T-cell (primary cell): ENCODE results near the gene SLC38A10. TPM values are rescaled to one million over a fixed set of nuclear protein-coding genes. Genes with fewer than 3 reads are reported as not detected.

ENCODE experiments used
- ATAC-seq, 4 experiments: fragments of 200-7000 bp in 3 of 4; fragments of 150-1000 bp in 1 of 4; cut with Tn5 transposase; replicated peaks in 1 of 4; 1 replicate in 3 of 4; 2 replicates in 1 of 4; pipeline ENCODE4 v1.10.0; 2021; ENCODE audit warnings: moderate library complexity in 3 of 4, mild to moderate bottlenecking in 2 of 4, moderate number of reproducible peaks in 1 of 4
- CTCF ChIA-PET, 2 donors: fragments of 300-600 bp; sonication (Branson Sonifier 250); formaldehyde crosslinking; loops; one replicate each; lab custom pipeline; 2022; ENCODE audit warnings: antibody characterized with exemption in 2 of 2; lab: Charles Lee
- POLR2A ChIA-PET, 2 donors: fragments of 300-600 bp; sonication (Branson Sonifier 250); formaldehyde crosslinking; loops; one replicate each; lab custom pipeline; 2022; ENCODE audit warnings: antibody characterized with exemption in 2 of 2; lab: Charles Lee
- DNase-seq, 35 experiments: peaks; one replicate each; pipeline versions ENCODE4 v3.0.0 to v3.0.0-alpha.2; 2013 to 2023
- H3K27ac ChIP-seq: one replicate; pipeline ENCODE4 v1.5.1; 2013; ENCODE audit warnings: low read length
- H3K27me3 ChIP-seq, 2 experiments: replicated peaks in 1 of 2; 1 replicate in 1 of 2; 2 replicates in 1 of 2; pipeline versions ENCODE4 v1.6.1 to v1.7.0; 2013; ENCODE audit warnings: low read length in 1 of 2, mixed read lengths in 1 of 2; ENCODE audit not compliant: control insufficient read depth in 2 of 2, insufficient read depth in 2 of 2; ENCODE audit errors: extremely low read depth in 1 of 2
- H3K36me3 ChIP-seq, 2 donors: 1 replicate in 1 of 2; 2 replicates in 1 of 2; pipeline versions ENCODE4 v1.6.1 to v1.7.0; 2013; ENCODE audit warnings: low read length in 1 of 2; ENCODE audit not compliant: control insufficient read depth in 2 of 2, insufficient read depth in 1 of 2; ENCODE audit errors: extremely low read depth in 1 of 2
- H3K4me1 ChIP-seq, 2 experiments: 1 replicate in 1 of 2; 2 replicates in 1 of 2; pipeline versions ENCODE4 v1.6.1 to v1.7.0; 2013; ENCODE audit warnings: low read length in 2 of 2, mixed read lengths in 1 of 2; ENCODE audit not compliant: insufficient read depth in 2 of 2, control insufficient read depth in 1 of 2; ENCODE audit errors: extremely low read depth in 1 of 2
- H3K4me3 ChIP-seq, 2 donors: 1 replicate in 1 of 2; 2 replicates in 1 of 2; pipeline versions ENCODE4 v1.5.1 to v1.7.0; 2013; ENCODE audit warnings: mild to moderate bottlenecking in 2 of 2, low read length in 1 of 2, moderate library complexity in 1 of 2; ENCODE audit not compliant: control insufficient read depth in 1 of 2; ENCODE audit errors: extremely low read depth in 1 of 2
- H3K9me3 ChIP-seq: 2 replicates; pipeline ENCODE4 v1.7.0; 2013
- H3K27ac Mint-ChIP-seq, 2 donors: one replicate each; pipeline ENCODE4 v1.8.0; 2020 to 2021; ENCODE audit warnings: mild to moderate bottlenecking in 2 of 2, mixed read lengths in 2 of 2
- H3K27me3 Mint-ChIP-seq, 2 donors: one replicate each; pipeline ENCODE4 v1.8.0; 2021 to 2022; ENCODE audit warnings: mixed read lengths in 2 of 2
- H3K36me3 Mint-ChIP-seq: one replicate; pipeline ENCODE4 v1.8.0; 2021; ENCODE audit warnings: mixed read lengths
- H3K4me1 Mint-ChIP-seq, 3 donors: one replicate each; pipeline ENCODE4 v1.8.0; 2020 to 2022; ENCODE audit warnings: mixed read lengths in 3 of 3, mild to moderate bottlenecking in 1 of 3
- H3K4me3 Mint-ChIP-seq, 3 donors: one replicate each; pipeline ENCODE4 v1.8.0; 2020 to 2022; ENCODE audit warnings: mild to moderate bottlenecking in 3 of 3, mixed read lengths in 3 of 3, moderate library complexity in 3 of 3
- H3K9me3 Mint-ChIP-seq, 3 donors: one replicate each; pipeline ENCODE4 v1.8.0; 2020 to 2022; ENCODE audit warnings: mixed read lengths in 3 of 3
- WGBS: methylation state at CpG from one replicate; pipeline ENCODE4 v1.1.5; 2013; ENCODE audit warnings: missing lambda C conversion rate; ENCODE audit not compliant: insufficient coverage; 5-methylcytosine and 5-hydroxymethylcytosine counted together
- total RNA-seq, 35 experiments: library from RNA in 6 of 35; stranded (reverse) in 6 of 35; fragments of 120-200 nt in 1 of 35; gene quantifications; one replicate each; pipeline versions ENCODE4 v1.2.1 to v1.2.4 and lab custom pipeline; 2013 to 2026

The SLC38A10 gene
- total RNA-seq, 5 donors from 2014 or later (not counting 1 experiment from before 2014, with no cell fraction given) = 52.8 to 95.2 (median 82.3) TPM

GRCh38 chr17:81260641-81261040, 34.5 kb downstream of the SLC38A10 start:
- H3K27ac Mint-ChIP-seq = no peak overlapping the region
- peaks cover 37 to 80% of the 10 kb centered on the region in 2 donors for H3K36me3 ChIP-seq
- H3K27ac ChIP-seq = no peak overlapping the region
- H3K4me3 Mint-ChIP-seq = no peak overlapping the region
- H3K9me3 Mint-ChIP-seq = no peaks in the 10 kb centered on the region
- H3K4me1 Mint-ChIP-seq = peaks cover 0 to under 1% (median 0%) of the 10 kb centered on the region in 3 donors
- CTCF ChIA-PET = no interaction called here
- H3K36me3 Mint-ChIP-seq = peaks cover 18% of the 10 kb centered on the region
- ATAC-seq (no peak), DNase-seq (no peak)
- H3K4me3 ChIP-seq = no peak overlapping the region
- POLR2A ChIA-PET = no interaction called here
- H3K27me3 ChIP-seq = no peaks in the 10 kb centered on the region
- H3K27me3 Mint-ChIP-seq = no peaks in the 10 kb centered on the region
- H3K4me1 ChIP-seq = no peaks in the 10 kb centered on the region
- no peaks in the 10 kb centered on the region for H3K9me3 ChIP-seq
- 96% methylated on average over 19 of the region's 19 CpGs for WGBS

DNA sequence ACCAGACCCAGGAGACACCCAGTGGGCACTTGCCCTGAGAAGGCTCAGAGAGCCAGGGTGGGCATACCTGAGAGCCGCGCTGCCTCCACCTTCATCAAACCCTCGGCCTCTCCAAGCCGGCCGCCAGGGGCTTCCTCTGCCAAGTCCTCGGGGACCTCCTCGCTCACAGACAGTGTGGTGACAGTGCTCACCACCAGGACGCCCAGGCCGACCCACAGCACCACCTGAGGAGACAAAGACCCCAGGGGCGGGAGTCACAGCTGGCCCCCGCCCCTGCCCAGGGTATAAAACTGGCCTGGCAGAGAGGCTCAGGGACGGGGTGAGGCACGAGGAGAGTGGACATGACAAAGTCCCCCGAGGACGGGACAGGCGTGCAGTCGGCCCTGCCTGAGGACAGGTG, 34.9 kb downstream of the SLC38A10 start:
- DNase-seq (no peak), ATAC-seq (no peak)
- no peak overlapping the region for H3K4me3 Mint-ChIP-seq
- H3K9me3 Mint-ChIP-seq = no peaks in the 10 kb centered on the region
- H3K27ac Mint-ChIP-seq = no peak overlapping the region
- H3K36me3 Mint-ChIP-seq = peaks cover 15% of the 10 kb centered on the region
- no peaks in the 10 kb centered on the region for H3K27me3 Mint-ChIP-seq
- CTCF ChIA-PET = no interaction called here
- Histone ChIP-seq H3K9me3 (no peaks in the 10 kb centered on the region), H3K27ac (no peak overlapping the region), H3K4me3 (no peak overlapping the region), H3K4me1 (no peaks in the 10 kb centered on the region), H3K36me3 (peaks cover 37 to 80% of the 10 kb centered on the region in 2 donors), H3K27me3 (no peaks in the 10 kb centered on the region)
- POLR2A ChIA-PET = no interaction called here
- H3K4me1 Mint-ChIP-seq = no peaks in the 10 kb centered on the region
- 96% methylated on average over 17 of the region's 17 CpGs for WGBS

- peaks cover 32 to 71% of the 10 kb centered on the region in 2 donors for H3K36me3 ChIP-seq
- ATAC-seq = no peak
- 95% methylated on average over 20 of the region's 23 CpGs for WGBS
- Mint-ChIP-seq H3K4me1 (peaks cover 0 to 3% (median under 1%) of the 10 kb centered on the region in 3 donors), H3K36me3 (peaks cover 13% of the 10 kb centered on the region), H3K27me3 (no peaks in the 10 kb centered on the region), H3K9me3 (no peaks in the 10 kb centered on the region), H3K4me3 (no peak overlapping the region), H3K27ac (no peak overlapping the region)
- no peak overlapping the region for H3K4me3 ChIP-seq
- H3K27ac ChIP-seq = no peak overlapping the region
- no peak for DNase-seq
- CTCF ChIA-PET = no interaction called here
- no peaks in the 10 kb centered on the region for H3K9me3 ChIP-seq
- no peaks in the 10 kb centered on the region for H3K27me3 ChIP-seq
- POLR2A ChIA-PET = no interaction called here
- H3K4me1 ChIP-seq = no peaks in the 10 kb centered on the region
Observed at GRCh38 chr17:81259058-81259605, 36.0 kb downstream of the SLC38A10 start.

DNA sequence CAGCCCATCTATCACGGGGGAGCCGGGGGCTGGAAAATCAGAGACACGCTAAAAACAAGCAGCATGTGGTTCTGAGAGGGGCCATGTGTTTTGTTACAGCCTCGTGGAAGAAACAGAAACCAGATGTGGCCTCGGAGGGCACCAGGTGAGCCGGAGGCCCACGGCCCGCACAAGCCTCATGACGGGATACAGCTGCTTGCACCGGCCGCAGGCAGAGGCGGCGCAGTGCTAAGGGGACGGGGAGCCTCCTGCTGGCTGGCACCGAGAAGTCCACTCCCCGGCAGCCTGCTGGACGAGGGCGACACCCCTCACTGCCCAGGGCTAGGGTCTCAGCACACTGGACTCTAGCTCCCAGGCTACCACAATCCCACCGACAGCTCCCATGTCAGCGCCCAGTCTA, 36.8 kb downstream of the SLC38A10 start:
- POLR2A ChIA-PET = no interaction called here
- Mint-ChIP-seq H3K4me1 (peaks cover 4 to 9% (median 6%) of the 10 kb centered on the region in 3 donors), H3K36me3 (peaks cover 16% of the 10 kb centered on the region), H3K27me3 (no peaks in the 10 kb centered on the region), H3K9me3 (no peaks in the 10 kb centered on the region), H3K27ac (no peak overlapping the region), H3K4me3 (no peak overlapping the region)
- Histone ChIP-seq H3K27me3 (no peaks in the 10 kb centered on the region), H3K27ac (no peak overlapping the region), H3K4me1 (peaks cover 0 to 5% of the 10 kb centered on the region in 2 experiments), H3K4me3 (no peak overlapping the region), H3K36me3 (peaks cover 27 to 63% of the 10 kb centered on the region in 2 donors), H3K9me3 (no peaks in the 10 kb centered on the region)
- ATAC-seq (no peak), DNase-seq (no peak)
- 95% methylated on average over 19 of the region's 20 CpGs for WGBS
- CTCF ChIA-PET = interaction anchor here in 1 of 2 donors (0.6 kb wide), 1 partner anchor 32 kb away, joined by 4 read pairs; no protein-coding TSS in a partner anchor

DNA sequence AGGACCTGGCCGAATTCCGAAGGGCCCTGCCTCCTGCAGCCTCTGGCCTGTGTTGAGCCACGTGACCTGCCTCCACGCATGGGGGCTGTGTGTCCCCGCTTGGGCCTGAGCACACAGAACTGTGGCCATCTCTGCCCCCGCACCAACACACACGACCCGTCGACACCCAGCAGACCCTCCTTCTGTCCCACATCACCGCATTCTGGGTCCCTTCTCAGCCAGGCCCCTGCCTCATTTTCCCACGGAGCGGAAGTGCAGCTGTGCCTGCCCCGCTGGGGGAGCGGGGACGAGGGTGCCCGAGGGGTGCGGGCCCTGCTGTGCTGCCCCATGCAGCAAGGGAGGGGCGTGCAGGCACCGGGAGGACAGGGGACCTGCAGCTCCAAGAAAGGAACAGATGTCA, 37.6 kb downstream of the SLC38A10 start:
- ATAC-seq (no peak), DNase-seq (no peak)
- H3K4me3 Mint-ChIP-seq = no peak overlapping the region
- H3K36me3 Mint-ChIP-seq = peaks cover 16% of the 10 kb centered on the region
- CTCF ChIA-PET = no interaction called here
- H3K27ac ChIP-seq = no peak overlapping the region
- H3K4me1 Mint-ChIP-seq = peaks cover 7 to 13% (median 9%) of the 10 kb centered on the region in 3 donors
- H3K9me3 Mint-ChIP-seq = no peaks in the 10 kb centered on the region
- H3K36me3 ChIP-seq = peaks cover 24 to 58% of the 10 kb centered on the region in 2 donors
- no peaks in the 10 kb centered on the region for H3K27me3 Mint-ChIP-seq
- 95% methylated on average over 16 of the region's 19 CpGs for WGBS
- no peak overlapping the region for H3K27ac Mint-ChIP-seq
- H3K27me3 ChIP-seq = no peaks in the 10 kb centered on the region
- POLR2A ChIA-PET = no interaction called here
- no peak overlapping the region for H3K4me3 ChIP-seq
- no peaks in the 10 kb centered on the region for H3K9me3 ChIP-seq
- H3K4me1 ChIP-seq = peaks cover 0 to 10% of the 10 kb centered on the region in 2 experiments

DNA sequence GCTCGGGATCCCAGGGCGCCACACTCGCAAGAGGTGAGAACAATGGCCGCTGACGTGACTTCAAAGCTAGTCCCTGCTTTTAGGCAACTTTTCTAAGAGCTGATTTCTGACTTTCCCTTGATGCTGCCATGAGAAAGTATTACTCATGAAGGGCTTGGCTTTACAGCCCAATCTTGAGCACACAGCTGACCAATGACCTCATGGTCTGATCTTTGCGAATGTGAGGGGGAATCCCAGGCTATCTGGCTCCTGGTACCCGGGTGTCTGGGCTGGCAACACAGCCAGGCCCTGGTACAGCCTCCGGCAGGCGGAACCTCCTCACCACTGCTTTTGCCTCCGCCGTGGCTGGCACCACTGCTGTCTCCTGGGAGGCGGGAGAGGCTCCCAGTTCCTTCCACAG, 38.5 kb downstream of the SLC38A10 start:
- ChIA-PET CTCF (no interaction called here), POLR2A (no interaction called here)
- ATAC-seq = no peak
- H3K27me3 Mint-ChIP-seq = no peaks in the 10 kb centered on the region
- H3K4me3 Mint-ChIP-seq = no peak overlapping the region
- Histone ChIP-seq H3K36me3 (peaks cover 20 to 58% of the 10 kb centered on the region in 2 donors), H3K9me3 (no peaks in the 10 kb centered on the region), H3K4me3 (no peak overlapping the region), H3K4me1 (peaks cover 0 to 18% of the 10 kb centered on the region in 2 experiments), H3K27me3 (no peaks in the 10 kb centered on the region), H3K27ac (no peak overlapping the region)
- WGBS = 90% methylated on average over 11 of the region's 12 CpGs
- peaks cover 7 to 13% (median 9%) of the 10 kb centered on the region in 3 donors for H3K4me1 Mint-ChIP-seq
- peaks cover 14% of the 10 kb centered on the region for H3K36me3 Mint-ChIP-seq
- DNase-seq = no peak
- no peak overlapping the region for H3K27ac Mint-ChIP-seq
- H3K9me3 Mint-ChIP-seq = no peaks in the 10 kb centered on the region
